D341Med (cell line): ENCODE data around the gene MBNL2.

ENCODE experiments used
- DNase-seq: peaks from one replicate; pipeline ENCODE4 v3.0.0; 2012; ENCODE audit warnings: low spot score

Gene MBNL2

DNA sequence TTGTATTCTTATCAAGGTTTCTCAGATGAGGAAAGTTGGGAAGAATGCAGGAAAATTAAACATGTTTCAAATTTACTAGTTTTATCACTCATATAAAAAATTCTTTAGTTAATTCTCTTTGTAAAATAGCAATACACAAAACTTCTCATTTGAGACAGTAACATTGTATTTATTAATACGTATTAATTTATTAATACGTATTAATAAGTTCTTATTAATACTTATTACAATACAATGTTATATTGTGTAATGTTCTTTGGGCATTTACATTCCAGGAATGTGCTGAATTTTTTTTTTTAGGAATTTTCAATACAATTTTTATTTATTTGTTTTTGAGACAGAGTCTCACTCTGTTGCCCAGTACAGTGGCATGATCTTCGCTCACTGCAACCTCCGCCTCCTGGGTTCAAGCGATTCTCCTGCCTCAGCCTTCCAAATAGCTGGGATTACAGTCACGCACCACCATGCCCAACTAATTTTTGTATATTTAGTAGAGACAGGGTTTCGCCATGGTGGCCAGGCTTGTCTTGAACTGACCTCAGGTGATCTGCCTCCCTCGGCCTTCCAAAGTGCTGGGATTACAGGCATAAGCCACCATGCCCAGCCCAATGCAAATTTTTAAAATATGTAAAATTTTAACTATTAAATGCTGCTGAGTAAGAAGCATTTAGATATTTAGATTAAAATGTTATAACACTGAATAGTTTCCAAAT is 31.6 kb downstream of the MBNL2 start:
- no peak for DNase-seq

DNA sequence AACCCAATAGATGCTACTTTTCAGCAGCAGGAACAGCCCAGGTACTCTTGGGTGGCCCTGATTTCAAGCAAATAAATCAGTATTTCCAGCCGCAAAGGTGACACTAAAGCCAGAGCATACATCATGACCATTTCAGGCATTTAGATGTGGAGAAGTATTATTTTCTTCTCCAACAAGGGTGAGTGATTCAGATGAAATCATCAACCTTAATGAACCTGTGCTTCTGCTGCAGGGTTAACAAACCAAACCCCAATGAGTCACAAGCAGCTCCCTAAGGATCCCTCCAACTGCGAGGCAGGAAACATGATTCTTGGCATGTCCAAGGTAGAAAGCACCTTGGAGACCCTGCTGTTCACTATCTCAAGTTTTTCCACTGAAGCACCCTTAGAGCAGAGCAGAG is 32.7 kb downstream of the MBNL2 start:
- no peak for DNase-seq

DNA sequence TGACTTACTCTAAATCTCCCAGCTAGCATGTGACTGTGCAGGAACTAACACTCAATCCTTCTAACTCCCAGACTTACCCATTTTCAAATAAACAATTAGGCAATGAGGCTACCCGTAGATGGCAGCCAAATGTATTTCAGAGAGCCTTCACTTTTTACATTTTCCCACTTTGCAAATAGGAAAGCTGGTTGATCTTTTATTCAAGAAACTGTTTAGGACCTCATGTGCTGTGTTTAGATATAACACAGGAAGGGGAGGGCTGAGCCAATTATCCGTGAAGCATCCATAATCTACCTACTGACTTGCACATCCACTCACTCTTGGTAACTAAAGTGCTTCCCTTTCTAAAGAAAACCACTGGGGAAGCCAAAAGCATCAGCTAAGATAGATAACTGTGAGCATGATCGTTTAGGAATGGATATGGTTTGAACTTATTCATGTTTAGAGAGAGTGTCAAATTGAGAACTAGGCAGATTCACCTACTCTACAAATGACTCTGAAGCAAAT is 33.4 kb downstream of the MBNL2 start:
- DNase-seq, result no peak

DNA sequence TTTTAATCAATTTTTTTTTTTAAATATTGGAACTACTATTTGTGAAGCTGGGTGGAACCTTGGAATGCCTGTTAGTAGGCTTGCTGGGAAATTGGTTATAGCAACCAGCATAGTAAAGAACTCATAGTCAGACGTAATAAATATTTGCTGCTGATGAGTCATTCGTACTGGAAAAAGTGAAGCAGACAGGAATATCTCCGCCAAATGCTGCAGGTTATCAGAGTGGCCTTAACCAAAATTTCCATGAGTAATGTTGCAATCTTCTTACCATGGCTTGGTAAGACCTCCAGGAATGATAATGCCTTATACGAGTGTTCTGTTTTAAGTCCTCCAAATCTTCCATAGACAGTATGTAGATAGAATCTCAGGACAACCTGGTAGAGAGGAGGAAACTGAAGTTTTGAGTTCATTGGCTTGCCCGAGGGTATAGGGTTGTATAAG is 34.2 kb downstream of the MBNL2 start:
- DNase-seq, result no peak

DNA sequence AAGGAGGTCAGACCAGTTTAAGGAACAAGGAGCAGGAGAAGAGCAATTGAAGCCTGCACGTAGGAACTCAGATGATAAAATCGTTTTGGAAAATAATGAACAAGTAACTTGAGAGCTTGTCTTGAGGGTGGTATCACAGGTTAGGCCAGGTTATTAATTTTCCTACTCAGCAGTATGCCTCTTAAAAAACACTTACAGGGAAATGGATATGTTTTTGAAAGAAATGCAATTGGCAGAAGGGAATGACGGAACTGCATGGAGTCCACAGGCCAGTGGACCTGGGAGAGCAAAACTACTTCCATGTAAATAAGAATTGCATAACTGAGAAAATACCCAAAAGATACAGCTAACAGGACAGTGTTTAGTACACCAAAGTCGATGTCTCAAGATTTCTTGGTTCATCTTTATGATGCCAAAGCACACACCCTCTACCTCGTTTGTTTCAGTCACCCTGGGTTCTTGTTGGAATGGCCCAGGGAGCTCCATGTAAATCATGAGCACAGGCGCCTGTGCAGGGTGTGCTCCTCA is 35.2 kb downstream of the MBNL2 start:
- DNase-seq, result no peak

DNA sequence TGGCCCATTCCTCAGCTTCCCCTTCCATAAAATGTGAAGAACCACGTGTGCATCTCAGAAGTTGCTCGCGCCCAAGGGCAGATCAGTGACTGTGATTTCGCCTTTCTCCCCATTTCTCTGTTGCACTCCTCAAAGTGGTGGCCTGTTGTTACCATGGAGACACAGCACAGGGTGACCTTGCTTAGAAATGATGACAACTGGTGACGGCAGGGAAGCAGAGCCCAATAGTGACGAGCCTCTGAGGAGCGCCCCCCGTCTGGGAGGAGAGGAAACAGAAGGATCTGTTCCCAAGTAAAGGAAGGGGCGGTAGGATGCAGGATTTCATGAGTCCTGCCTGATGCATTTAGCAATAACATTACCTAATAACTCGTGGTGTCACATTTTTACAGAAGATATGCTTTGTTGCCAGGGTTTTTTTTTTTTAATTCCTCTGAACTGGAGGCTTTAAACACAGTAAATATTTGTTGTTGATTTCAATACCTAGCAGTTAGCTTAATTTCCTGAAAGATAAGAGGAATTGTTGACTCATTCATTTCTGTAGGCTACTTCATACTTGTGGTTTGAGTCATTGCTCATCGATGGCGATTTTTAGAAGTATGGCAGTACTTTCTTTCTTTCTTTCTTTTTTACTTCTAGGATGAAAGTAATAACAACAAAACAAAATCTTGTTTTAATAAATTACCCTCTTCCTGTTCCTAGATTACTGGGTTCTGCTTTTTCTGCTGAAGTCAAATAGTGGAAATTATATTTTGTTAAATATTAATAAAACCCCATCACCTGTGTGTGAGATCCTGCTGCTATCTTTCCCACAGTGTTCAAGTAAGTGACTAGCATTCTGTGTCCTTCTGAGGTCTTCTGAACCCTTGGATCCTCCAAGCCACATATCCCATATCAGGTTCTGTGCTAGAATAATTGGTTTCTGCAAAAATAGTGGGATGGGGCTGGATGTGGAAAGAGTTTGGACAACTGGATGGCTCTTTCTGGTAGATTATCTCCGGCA is 36.0 kb downstream of the MBNL2 start:
- DNase-seq, result no peak

DNA sequence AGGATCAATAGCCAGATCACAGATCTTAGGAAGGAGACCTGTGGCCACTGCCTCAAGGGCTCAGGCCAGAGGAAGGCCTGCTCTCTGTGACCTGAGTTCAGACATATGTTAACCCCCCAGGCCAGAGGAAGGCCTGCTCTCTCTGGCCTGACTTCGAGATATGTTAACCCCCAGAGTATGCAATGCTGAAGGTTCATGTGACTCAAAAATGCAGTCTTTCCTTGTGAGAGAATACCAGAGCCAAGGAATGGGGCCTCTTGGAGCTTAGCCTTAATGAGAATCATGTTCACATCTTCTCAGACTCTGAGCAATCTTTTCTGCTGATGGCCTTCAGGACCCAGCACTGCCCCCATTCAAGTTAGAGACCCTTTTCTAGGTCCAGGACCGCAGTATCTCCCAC is 36.7 kb downstream of the MBNL2 start:
- DNase-seq, result no peak

DNA sequence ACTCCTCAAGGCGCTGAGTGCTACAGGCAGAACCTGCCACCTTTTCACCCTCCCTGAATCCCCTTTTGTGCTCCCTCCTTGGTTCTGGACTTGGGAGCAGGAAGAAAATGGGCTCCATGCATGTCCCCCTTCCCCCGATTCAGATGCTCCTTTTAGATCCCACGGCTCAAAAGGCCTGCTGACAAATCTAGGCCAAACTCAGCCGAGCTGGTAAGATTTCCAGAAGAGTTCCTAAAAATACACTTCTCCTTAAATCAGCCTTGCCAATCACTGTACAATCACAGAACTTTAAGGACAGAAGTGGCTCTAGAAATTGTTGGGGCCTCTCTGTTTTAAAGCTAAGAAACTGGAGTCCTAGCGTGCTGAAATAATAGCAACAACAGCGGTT is 37.3 kb downstream of the MBNL2 start:
- no peak for DNase-seq

DNA sequence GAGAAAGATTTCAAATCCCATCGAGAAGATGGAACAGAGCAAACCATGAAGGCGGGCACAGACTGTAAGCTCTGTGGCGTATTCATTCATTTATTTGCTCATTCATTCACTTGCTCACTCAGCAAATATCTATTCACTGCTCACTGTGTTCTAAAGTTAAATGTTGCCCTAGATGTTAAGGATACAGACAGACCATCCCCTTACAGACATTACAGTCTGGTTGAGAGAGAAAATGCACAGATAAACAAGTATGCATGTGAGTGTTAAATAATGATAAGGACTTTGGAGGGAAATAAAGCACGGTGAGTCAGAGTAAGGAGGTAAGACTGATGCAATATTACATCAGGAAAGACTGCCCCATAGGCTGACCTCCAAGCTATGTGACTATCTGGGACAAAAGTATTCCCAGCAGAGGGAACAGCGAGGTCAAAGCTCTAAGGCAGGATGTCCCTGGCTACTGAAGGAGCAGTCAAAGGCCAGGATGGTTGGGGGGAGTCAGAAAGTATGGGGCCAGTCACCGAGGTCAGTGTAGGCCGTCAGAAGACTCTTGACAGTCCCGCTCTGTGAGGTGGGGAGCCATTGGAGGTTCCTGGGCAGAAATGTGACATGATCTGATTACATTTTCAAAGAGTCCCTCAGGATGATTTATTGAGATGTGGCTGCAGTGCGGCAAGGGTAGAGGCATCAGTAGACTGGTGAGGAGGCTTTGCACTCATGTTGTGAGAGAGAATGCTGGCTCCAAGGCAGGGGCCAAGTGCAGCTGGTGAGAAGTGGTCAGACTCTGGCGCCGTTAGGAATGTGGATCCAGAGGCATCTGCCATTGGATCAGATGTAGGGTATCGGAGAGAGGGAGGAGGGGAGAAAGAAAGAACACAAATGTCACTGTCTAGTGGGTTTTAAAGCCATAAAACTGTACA is 37.9 kb downstream of the MBNL2 start:
- no peak for DNase-seq

DNA sequence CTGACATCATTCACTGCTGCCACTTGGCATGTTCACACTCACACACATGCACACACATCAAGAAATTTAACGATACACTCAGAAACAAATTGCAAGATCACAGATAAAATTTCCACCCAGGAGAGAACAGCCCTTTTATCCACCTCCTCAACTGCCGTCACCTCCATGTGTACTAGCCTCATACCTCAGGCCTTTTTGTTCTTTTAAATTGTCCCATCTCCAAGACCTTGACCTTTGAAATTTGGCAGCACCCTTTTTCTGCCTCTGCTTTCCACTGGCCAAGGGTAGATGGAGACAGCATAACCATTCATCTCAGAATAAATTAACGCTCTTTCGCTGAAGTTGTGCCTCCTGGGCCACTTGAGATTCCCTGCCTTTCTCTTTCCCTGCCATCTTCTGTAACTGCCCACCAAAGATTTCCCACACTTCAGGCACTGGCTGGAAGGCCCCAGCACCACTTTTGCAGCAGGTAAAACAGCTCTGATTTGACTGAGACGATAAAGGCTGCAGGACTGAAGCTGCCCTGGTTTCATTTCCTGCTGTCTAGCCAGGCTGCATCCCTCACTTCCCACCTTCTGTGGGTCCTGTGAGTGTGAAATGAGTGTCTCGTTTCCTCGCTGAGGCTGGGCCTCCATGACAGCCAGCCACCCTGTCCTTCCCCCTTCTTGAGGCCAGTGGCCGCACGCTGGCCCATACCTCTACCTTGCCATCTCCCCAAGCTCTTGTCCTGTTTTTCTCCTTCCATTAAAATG is 39.3 kb downstream of the MBNL2 start:
- DNase-seq, result no peak

DNA sequence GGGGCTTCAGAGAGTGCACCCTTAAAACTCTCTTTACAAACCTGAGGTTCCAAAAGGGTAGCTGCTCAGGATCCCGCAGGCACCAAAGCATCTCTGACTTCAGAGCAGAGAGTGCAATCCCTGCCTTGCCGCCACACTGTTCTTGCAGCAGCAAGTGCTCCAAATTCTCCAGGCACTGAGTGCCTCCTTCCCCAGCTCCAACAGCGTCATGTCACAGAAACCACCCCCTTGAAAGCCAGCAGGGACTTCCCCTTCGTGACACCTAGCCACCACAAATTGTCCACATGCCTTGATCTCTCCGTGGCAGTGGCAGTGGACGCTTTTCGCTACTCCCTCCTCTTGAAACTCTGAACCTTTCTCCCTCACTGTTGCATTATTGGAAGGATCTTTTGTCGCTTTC is 39.9 kb downstream of the MBNL2 start:
- no peak for DNase-seq

DNA sequence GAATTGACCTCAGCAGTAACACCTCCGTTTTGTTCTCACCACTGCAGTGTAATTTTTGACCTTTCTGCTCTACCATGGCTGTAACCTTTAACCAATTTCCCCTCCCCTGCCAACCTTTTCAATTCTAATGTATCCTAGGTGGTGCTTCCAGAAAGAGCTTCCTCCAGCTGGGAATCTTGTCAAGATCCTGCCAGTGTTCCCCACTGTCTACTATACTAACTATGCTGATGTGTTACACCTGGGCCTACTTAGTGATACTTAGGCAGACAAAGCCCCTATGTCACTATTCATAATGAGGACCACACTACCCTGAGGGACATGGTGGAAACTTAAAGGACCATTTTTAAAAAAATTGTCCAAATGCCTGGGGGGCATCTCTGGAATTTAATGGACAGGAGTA is 41.0 kb downstream of the MBNL2 start:
- no peak for DNase-seq

DNA sequence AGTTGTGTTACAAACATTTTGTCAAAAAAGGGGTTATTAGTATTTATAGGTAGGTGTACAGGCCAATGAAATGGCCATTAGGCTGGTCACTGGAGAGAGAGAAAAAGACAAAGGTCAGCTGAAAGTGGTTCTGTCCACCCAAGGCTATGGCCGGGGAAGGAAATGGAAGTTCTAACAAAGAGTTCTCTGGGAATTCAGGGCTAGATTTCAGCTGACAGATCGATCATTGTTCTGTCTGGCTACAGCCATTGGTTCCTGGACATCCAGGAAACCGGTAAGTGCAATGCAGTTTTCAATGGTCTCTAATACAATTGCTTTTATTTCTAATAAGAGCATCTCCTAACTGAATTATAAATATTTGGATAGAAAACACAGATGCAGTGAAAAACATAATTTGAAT is 42.5 kb downstream of the MBNL2 start:
- no peak for DNase-seq

DNA sequence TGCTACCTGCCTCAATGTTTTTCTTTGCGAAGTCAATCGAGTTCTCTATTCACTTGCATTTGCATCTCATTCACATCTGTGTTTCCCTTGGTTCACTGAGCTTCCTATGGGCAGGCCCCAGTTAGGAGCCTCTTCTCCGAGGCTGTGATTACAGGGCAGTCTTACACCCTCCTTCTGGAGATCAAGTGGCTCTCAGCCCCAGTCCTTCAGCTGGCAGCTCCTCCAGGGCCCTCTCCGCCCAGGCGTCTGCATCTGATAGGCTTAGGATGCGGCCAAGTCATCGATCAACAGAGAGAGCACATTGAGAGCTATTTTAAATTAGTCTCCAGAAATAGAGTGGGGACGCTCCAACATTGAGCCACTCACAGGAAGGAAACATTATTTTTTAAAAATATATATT is 44.2 kb downstream of the MBNL2 start:
- no peak for DNase-seq

DNA sequence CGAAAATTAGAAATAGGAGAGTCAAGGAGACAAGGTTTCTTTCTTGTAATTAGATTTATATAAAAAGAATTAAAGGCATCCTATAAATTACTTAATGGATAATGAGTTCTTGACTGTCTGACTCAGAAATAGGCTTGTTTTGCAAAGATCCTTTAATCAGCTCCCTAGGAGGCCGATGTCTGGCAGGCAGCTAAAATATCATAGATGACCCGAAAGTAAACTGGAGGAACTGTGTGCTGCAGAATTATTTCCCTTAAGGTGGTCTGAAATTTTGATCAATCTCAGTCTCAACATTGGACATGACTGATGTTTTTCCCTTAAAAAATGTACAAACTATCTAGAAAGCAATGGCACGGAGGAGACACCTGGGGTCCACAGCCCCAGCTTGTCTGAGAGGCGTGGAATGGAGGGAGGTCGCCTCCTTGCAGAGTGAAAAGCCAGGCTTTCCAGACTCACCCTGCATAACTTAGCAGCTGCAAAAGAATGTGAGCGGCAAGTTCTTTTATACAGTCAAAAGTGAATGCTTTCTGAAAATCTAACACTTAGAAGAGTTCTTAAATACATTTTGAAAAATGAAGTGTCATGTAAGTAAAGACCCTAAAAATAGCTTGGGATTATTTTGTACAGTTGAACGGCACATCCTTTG is 44.8 kb downstream of the MBNL2 start:
- DNase-seq, result no peak

DNA sequence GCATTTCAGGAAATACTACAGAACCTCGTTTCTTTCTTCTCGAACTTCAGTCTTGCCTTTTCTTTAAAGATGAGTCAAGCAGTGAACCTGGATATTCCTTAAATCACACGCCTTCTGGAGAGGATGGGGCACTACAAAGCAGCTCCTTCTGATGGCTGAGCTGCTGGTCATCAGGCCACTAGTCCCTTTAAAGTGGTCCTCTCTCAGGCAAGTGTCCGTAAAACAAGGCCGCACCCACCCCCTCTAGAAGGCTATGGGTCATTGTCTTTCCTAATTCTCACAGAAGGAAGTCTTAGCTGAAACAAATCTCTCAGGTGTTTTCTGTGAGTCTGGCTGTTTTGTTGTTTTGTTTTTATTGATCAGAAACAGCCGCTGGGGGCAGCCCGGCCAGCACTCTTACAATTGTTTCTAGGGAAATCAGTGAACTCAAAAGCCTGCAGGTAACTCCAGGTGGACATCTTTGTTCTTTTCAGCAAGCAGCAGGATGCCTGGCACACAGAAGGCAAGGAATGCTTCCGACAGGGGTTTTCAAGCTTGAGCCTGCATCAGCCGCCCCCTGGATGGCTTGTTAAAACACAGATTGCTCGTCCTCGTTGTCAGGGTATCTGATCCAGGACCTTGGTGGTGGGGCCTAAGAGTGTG is 45.4 kb downstream of the MBNL2 start:
- no peak for DNase-seq

DNA sequence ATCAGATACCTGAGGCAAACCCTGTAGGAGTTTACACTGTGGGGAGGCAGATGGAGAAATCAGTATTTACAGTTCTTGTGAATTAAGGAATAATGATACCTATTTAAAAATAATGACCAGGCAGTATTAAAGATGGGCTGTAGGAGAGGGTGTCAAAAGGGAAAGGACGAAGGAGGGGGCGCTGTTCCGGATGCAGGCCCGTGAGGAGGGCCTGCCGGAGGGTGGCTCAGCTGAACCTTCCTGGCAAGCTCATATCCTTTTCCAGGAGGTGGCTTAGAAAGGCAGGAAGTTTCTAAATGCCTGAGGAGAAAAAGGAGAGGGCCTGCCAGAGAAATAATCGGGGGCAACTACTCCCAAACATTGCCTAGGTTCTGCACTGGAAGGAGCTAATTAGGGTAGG is 46.6 kb downstream of the MBNL2 start:
- DNase-seq, result no peak

DNA sequence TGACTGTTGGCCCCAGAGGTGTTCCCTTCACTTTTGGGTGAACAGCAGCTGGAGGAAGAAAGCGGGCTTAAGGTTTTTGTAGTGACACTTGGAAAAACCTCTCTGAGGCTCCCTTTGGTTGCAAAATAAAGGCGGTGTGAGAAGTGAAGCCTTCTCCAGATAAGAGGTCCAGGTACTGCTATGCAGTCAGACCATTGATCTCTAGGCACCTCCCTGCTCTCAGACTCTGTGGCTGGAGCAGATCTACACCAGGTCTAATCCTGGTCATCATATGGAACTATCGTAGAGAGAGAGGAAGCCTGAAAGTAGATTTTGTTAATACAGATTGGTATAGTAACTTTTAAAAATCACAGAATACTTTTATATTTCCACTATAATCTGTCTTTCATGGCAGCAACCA is 47.5 kb downstream of the MBNL2 start:
- no peak for DNase-seq

DNA sequence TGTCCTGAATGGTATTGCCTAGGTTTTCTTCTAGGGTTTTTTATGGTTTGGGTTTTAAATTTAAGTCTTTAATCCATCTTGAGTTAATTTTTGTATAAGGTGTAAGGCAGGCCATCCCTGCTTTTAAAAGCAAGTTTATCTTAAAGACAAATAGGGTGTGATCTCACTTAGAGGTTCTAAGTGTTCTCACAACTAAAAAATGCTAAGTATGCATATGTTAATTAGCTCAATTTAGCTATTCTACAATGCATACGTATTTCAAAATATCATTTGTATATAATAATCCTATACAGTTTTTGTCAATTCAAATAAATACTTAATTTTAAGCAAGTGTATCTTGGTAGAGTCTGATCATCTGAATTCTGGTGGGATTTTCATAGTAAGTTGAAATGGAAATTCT is 50.4 kb downstream of the MBNL2 start:
- no peak for DNase-seq

DNA sequence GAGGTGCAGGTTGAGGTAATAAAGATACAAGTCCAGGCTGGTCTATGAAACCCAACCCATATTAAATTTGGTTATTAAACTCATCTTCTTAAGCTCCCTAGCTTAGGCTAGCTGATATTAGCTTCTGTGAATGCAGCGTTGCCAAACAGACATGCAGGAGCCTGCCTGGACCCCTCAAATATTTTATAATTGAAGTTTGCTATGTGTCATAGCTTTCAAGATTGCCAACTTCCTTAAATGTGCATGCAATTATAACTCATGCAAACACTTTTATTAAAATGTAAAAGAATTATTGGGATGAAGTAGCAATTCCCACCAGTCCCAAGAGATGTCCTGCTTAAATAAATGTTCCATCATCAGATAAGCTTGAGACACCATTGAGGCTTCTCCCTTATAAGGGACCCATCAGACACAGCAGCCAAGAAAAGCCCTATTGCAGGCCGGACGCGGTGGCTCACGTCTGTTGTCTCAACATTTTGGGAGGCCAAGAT is 51.3 kb downstream of the MBNL2 start:
- no peak for DNase-seq
